Left renal cortex interstitium (tissue), 4 donors: ENCODE results near the gene NDFIP2. TPM values are rescaled to one million over a fixed set of nuclear protein-coding genes. Genes with fewer than 3 reads are reported as not detected.
"Not testable (repeated sequence)": the region's sequence is repeated elsewhere in the genome, so short reads cannot be mapped to it uniquely, and the experiment has no call there.

Experiments used
- DNase-seq, 4 donors: peaks; one replicate each; pipeline ENCODE4 v3.0.0-alpha.2; 2013; ENCODE audit warnings: low read depth in 4 of 4, low spot score in 2 of 4, missing footprints in 1 of 4
- polyA plus RNA-seq, 4 donors: library from polyadenylated mRNA; unstranded; fragments of 120-200 nt; gene quantifications; one replicate each; pipeline ENCODE4 v1.2.1, GENCODE V29; 2013; ENCODE audit not compliant: insufficient read length in 4 of 4

The NDFIP2 gene
- polyA plus RNA-seq, 4 donors, result 52.1 to 59.4 (median 56.5) TPM

GRCh38 chr13:79585033-79585432 lies 104.1 kb downstream of the NDFIP2 start:
- no peak for DNase-seq

GRCh38 chr13:79589603-79590393 lies 108.8 kb downstream of the NDFIP2 start:
- no peak for DNase-seq

GRCh38 chr13:79590394-79590676 lies 109.4 kb downstream of the NDFIP2 start:
- DNase-seq, result no peak

GRCh38 chr13:79591493-79591892 lies 110.5 kb downstream of the NDFIP2 start:
- no peak for DNase-seq

- no peak for DNase-seq
Measured at GRCh38 chr13:79593121-79593520, 112.2 kb downstream of the NDFIP2 start.

- no peak for DNase-seq
Measured at GRCh38 chr13:79593641-79594275, 112.8 kb downstream of the NDFIP2 start.

GRCh38 chr13:79600146-79600545 lies 119.2 kb downstream of the NDFIP2 start:
- not testable (repeated sequence) for DNase-seq

GRCh38 chr13:79602936-79603335 lies 122.0 kb downstream of the NDFIP2 start:
- DNase-seq, result no peak

- no peak for DNase-seq
Measured at GRCh38 chr13:79604752-79605151, 123.8 kb downstream of the NDFIP2 start.

Other genes starting within 250 kb of the NDFIP2 start
- 10 to 100 TPM; 64.2 to 92.5 (median 77.9) TPM for gene RBM26, start 74.9 kb upstream of the NDFIP2 start, polyA plus RNA-seq